ENCODE measurements around the gene DDX54.

DNA sequence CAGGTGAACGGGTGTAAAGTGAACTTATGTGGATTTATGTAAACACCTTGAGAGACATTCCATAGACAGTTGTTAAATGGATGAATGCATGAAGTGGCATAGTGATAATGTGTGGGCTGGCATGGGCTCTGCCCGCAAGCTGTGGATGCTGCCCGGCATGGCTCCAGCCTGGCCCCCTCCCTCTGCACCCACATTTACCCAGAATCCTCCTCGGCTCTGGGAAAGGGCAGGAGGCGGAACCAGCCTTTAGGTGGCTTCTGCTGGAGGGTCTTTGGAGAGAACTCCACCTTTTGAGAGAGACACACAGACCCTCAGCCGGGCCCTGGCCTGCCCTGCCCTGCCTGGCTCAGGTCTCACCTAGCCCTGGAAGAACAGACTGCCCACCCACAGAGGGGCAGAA, 68.4 kb downstream of the DDX54 start:
- TF ChIP-seq FOXM1 (IDR thresholded peaks at IDR 0.05; ENCODE audit: borderline replicate concordance) = no peak
- TF ChIP-seq ARNT (IDR thresholded peaks at IDR 0.05) = no peak
- TF ChIP-seq ELF4 (IDR thresholded peaks at IDR 0.05) = no peak
- no peak for TF ChIP-seq BHLHE40 (IDR thresholded peaks at IDR 0.05; ENCODE audit: borderline replicate concordance)
- no peak for TF ChIP-seq SP1 (IDR thresholded peaks at IDR 0.05)
- TF ChIP-seq CTBP1 (IDR thresholded peaks at IDR 0.05; ENCODE audit: borderline replicate concordance) = no peak
- TF ChIP-seq FOXK2 (IDR thresholded peaks at IDR 0.05) = no peak
- TF ChIP-seq ZNF384 (IDR thresholded peaks at IDR 0.05) = no peak
- TF ChIP-seq, protein P1, sequence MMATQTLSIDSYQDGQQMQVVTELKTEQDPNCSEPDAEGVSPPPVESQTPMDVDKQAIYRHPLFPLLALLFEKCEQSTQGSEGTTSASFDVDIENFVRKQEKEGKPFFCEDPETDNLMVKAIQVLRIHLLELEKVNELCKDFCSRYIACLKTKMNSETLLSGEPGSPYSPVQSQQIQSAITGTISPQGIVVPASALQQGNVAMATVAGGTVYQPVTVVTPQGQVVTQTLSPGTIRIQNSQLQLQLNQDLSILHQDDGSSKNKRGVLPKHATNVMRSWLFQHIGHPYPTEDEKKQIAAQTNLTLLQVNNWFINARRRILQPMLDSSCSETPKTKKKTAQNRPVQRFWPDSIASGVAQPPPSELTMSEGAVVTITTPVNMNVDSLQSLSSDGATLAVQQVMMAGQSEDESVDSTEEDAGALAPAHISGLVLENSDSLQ (IDR thresholded peaks at IDR 0.05) = no peak
- TF ChIP-seq FOXA1 (IDR thresholded peaks at IDR 0.05) = no peak
- no peak for TF ChIP-seq SUZ12 (IDR thresholded peaks at IDR 0.05)
